ENCODE results near the gene ZNF143. TPM values are rescaled to one million over a fixed set of nuclear protein-coding genes. Genes with fewer than 3 reads are reported as not detected.

Gene ZNF143
- total RNA-seq, 1 experiment from 2014 or later = 29.5 TPM

- BruUV-seq (replicated peaks) = no TSS peak
- no peaks in the 10 kb centered on the region for H3K27me3 ChIP-seq (replicated peaks; ENCODE audit: insufficient read depth, low read depth, low read length, poor library complexity)
- no peak overlapping the region for H3K27ac ChIP-seq (ENCODE audit: low read depth, low read length, poor library complexity, severe bottlenecking)
- no peaks in the 10 kb centered on the region for H3K4me1 ChIP-seq (ENCODE audit: insufficient read depth, low read length, poor library complexity, severe bottlenecking)
- TF ChIP-seq EZH2 (IDR thresholded peaks at IDR 0.05; ENCODE audit: borderline replicate concordance, low read depth, low read length, poor library complexity, severe bottlenecking) = no peak
- TF ChIP-seq, protein P1, sequence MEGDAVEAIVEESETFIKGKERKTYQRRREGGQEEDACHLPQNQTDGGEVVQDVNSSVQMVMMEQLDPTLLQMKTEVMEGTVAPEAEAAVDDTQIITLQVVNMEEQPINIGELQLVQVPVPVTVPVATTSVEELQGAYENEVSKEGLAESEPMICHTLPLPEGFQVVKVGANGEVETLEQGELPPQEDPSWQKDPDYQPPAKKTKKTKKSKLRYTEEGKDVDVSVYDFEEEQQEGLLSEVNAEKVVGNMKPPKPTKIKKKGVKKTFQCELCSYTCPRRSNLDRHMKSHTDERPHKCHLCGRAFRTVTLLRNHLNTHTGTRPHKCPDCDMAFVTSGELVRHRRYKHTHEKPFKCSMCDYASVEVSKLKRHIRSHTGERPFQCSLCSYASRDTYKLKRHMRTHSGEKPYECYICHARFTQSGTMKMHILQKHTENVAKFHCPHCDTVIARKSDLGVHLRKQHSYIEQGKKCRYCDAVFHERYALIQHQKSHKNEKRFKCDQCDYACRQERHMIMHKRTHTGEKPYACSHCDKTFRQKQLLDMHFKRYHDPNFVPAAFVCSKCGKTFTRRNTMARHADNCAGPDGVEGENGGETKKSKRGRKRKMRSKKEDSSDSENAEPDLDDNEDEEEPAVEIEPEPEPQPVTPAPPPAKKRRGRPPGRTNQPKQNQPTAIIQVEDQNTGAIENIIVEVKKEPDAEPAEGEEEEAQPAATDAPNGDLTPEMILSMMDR (conservative IDR thresholded peaks at IDR 0.05; ENCODE audit: low read depth, low read length) = no peak
- intact Hi-C loops (cut with micrococcal nuclease; ENCODE audit: unreplicated experiment) = no loop called here
- peaks cover 4% of the 10 kb centered on the region for H3K36me3 ChIP-seq (ENCODE audit: insufficient read depth, low read length, poor library complexity, severe bottlenecking)
- no peaks in the 10 kb centered on the region for H3K9me3 ChIP-seq (ENCODE audit: low read depth, low read length, poor library complexity, severe bottlenecking)
- CTCF ChIA-PET = no interaction called here
- POLR2A ChIA-PET (ENCODE audit: low non-redundant PET) = no interaction called here
- DNase-seq (ENCODE audit: low spot score) = no peak
- no peak overlapping the region for H3K4me3 ChIP-seq (ENCODE audit: low read depth, low read length, poor library complexity, severe bottlenecking)
These were observed 35.1 kb downstream of the ZNF143 start for GRCh38 chr11:9495803-9496514.

DNA sequence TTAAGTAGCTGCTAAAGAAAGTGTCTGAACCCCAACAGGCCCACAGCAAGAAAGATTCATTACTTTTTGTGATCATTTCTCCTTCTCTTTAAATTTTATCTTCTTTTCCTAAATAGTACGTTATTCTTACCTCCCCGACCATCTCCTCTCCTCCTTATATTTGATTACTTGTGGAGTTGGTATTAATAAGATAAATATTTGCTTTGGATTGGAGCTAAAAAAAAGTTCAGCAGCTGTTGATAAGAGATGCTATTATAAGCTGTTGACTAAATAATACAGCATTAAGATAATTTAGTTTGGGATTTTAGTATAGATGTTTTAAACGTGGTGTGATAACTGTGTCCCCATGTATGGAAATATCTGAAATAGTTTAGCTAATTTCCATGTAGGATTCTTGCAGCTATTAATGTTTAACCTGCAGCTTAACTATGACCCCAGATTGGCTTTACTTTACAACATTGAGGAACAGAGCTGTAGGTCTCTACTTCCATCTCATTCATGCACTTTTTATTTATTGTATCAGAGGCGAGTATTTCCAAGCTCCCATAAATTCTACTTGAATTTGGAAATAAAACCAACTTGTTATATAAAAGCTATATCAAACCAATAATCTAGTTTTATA is 37.8 kb downstream of the ZNF143 start:
- no peaks in the 10 kb centered on the region for H3K27me3 ChIP-seq (replicated peaks; ENCODE audit: insufficient read depth, low read depth, low read length, poor library complexity)
- intact Hi-C loops (cut with micrococcal nuclease; ENCODE audit: unreplicated experiment) = no loop called here
- H3K4me1 ChIP-seq (ENCODE audit: insufficient read depth, low read length, poor library complexity, severe bottlenecking) = no peaks in the 10 kb centered on the region
- no peaks in the 10 kb centered on the region for H3K9me3 ChIP-seq (ENCODE audit: low read depth, low read length, poor library complexity, severe bottlenecking)
- H3K27ac ChIP-seq (ENCODE audit: low read depth, low read length, poor library complexity, severe bottlenecking) = no peak overlapping the region
- BruUV-seq (replicated peaks) = no TSS peak
- H3K36me3 ChIP-seq (ENCODE audit: insufficient read depth, low read length, poor library complexity, severe bottlenecking) = peaks cover 4% of the 10 kb centered on the region
- no peak for DNase-seq (ENCODE audit: low spot score)
- ChIA-PET CTCF (no interaction called here), POLR2A (ENCODE audit: low non-redundant PET) (interaction anchor here (0.7 kb wide), 1 partner anchor 56 kb away, joined by 3 read pairs; no protein-coding TSS in a partner anchor)
- H3K4me3 ChIP-seq (ENCODE audit: low read depth, low read length, poor library complexity, severe bottlenecking) = no peak overlapping the region
- TF ChIP-seq, protein P1 (conservative IDR thresholded peaks at IDR 0.05; ENCODE audit: low read depth, low read length) = no peak
- TF ChIP-seq EZH2 (IDR thresholded peaks at IDR 0.05; ENCODE audit: borderline replicate concordance, low read depth, low read length, poor library complexity, severe bottlenecking) = no peak

GRCh38 chr11:9506489-9507276 is 45.9 kb downstream of the ZNF143 start:
- H3K9me3 ChIP-seq (ENCODE audit: low read depth, low read length, poor library complexity, severe bottlenecking) = no peaks in the 10 kb centered on the region
- H3K27me3 ChIP-seq (replicated peaks; ENCODE audit: insufficient read depth, low read depth, low read length, poor library complexity) = no peaks in the 10 kb centered on the region
- H3K4me1 ChIP-seq (ENCODE audit: insufficient read depth, low read length, poor library complexity, severe bottlenecking) = no peaks in the 10 kb centered on the region
- ChIA-PET POLR2A (ENCODE audit: low non-redundant PET) (interaction anchor here (0.6 kb wide), 1 partner anchor 117 kb away, joined by 6 read pairs; no protein-coding TSS in a partner anchor), CTCF (interaction anchor here (0.6 to 1.0 kb wide), 13 partner anchors 10 to 491 kb away, joined by 3 to 13 read pairs (median 4); no protein-coding TSS in a partner anchor)
- no TSS peak for BruUV-seq (replicated peaks)
- DNase-seq (ENCODE audit: low spot score) = peak; percentile 79
- H3K27ac ChIP-seq (ENCODE audit: low read depth, low read length, poor library complexity, severe bottlenecking) = no peak overlapping the region
- intact Hi-C loops (cut with micrococcal nuclease; ENCODE audit: unreplicated experiment) = loop anchor here (2.0 to 10.0 kb wide), 2 partner anchors 342 to 492 kb away; no protein-coding TSS in a partner anchor
- no peak for TF ChIP-seq EZH2 (IDR thresholded peaks at IDR 0.05; ENCODE audit: borderline replicate concordance, low read depth, low read length, poor library complexity, severe bottlenecking)
- TF ChIP-seq, protein P1 (conservative IDR thresholded peaks at IDR 0.05; ENCODE audit: low read depth, low read length) = peak; percentile 86
- peaks cover 5% of the 10 kb centered on the region for H3K36me3 ChIP-seq (ENCODE audit: insufficient read depth, low read length, poor library complexity, severe bottlenecking)
- H3K4me3 ChIP-seq (ENCODE audit: low read depth, low read length, poor library complexity, severe bottlenecking) = no peak overlapping the region

Data from A673 (cell line).